OCI-LY7 (cell line): ENCODE measurements around the gene PLAC1. TPM values are rescaled to one million over a fixed set of nuclear protein-coding genes. Genes with fewer than 3 reads are reported as not detected.

Experiments
- BruUV-seq: library from RNA; stranded (reverse); fragments of 400-500 nt; replicated peaks from 2 replicates; lab custom pipeline; 2021; lab: Mats Ljungman, UMichigan
- CTCF ChIA-PET: fragments of 300-600 bp; sonication (Branson Sonifier 250); formaldehyde crosslinking; loops from one replicate; lab custom pipeline; 2022; ENCODE audit warnings: antibody characterized with exemption; ENCODE audit not compliant: unreplicated experiment; lab: Charles Lee
- POLR2A ChIA-PET: fragments of 300-600 bp; sonication (Branson Sonifier 250); formaldehyde crosslinking; loops from one replicate; lab custom pipeline; 2022; ENCODE audit warnings: antibody characterized with exemption; lab: Charles Lee
- DNase-seq: peaks from one replicate; pipeline ENCODE4 v3.0.0-alpha.2; 2015; ENCODE audit warnings: low spot score
- H2AFZ ChIP-seq: fragments of 200-600 bp; sonication (generic), shearing (Covaris generic); 2 replicates; pipeline ENCODE4 v1.6.1; 2014; ENCODE audit warnings: mild to moderate bottlenecking, antibody characterized with exemption, low read length, moderate library complexity
- H3K27ac ChIP-seq: fragments of 200-600 bp; sonication (generic); 2 replicates; pipeline ENCODE4 v1.5.1; 2014; ENCODE audit warnings: mixed run types, low read depth, mild to moderate bottlenecking, moderate library complexity, low read length, inconsistent platforms; ENCODE audit not compliant: poor library complexity, severe bottlenecking
- H3K36me3 ChIP-seq: fragments of 200-600 bp; sonication (generic); 2 replicates; pipeline ENCODE4 v1.6.1; 2014; ENCODE audit warnings: mild to moderate bottlenecking, antibody characterized with exemption, low read length, moderate library complexity, mixed read lengths; ENCODE audit not compliant: insufficient read depth
- H3K4me1 ChIP-seq: fragments of 200-600 bp; sonication (generic); 2 replicates; pipeline ENCODE4 v1.5.1; 2014; ENCODE audit warnings: mild to moderate bottlenecking, low read length; ENCODE audit not compliant: insufficient read depth, poor library complexity, severe bottlenecking
- H3K4me2 ChIP-seq: fragments of 200-600 bp; sonication (generic); 2 replicates; pipeline ENCODE4 v1.6.1; 2014; ENCODE audit warnings: mild to moderate bottlenecking, low read length
- H3K4me3 ChIP-seq: fragments of 200-600 bp; sonication (generic); 2 replicates; pipeline ENCODE4 v1.5.1; 2014; ENCODE audit warnings: mild to moderate bottlenecking, low read depth, low read length; ENCODE audit not compliant: poor library complexity, severe bottlenecking
- H3K79me2 ChIP-seq: fragments of 200-600 bp; sonication (generic); 2 replicates; pipeline ENCODE4 v1.6.1; 2016; ENCODE audit warnings: low read depth, mild to moderate bottlenecking, low read length, moderate library complexity, mixed read lengths; ENCODE audit not compliant: insufficient read depth
- H3K9me2 ChIP-seq: fragments of 200-600 bp; sonication (generic); 2 replicates; pipeline ENCODE4 v1.6.1; 2016; ENCODE audit warnings: mild to moderate bottlenecking, low read length, mixed read lengths; ENCODE audit not compliant: insufficient read depth
- H3K9me3 ChIP-seq: fragments of 200-600 bp; sonication (generic); 2 replicates; pipeline ENCODE4 v1.6.1; 2014; ENCODE audit warnings: mild to moderate bottlenecking, mixed run types, low read length, mixed read lengths
- H4K20me1 ChIP-seq: fragments of 200-600 bp; sonication (generic); 2 replicates; pipeline ENCODE4 v1.6.1; 2014; ENCODE audit warnings: mild to moderate bottlenecking, antibody characterized with exemption, low read length, moderate library complexity, mixed read lengths; ENCODE audit not compliant: insufficient read depth
- CTCF ChIP-seq: fragments of 200-600 bp; sonication (generic); conservative IDR thresholded peaks from 2 replicates; pipeline ENCODE4 v1.5.1; 2014; ENCODE audit warnings: mild to moderate bottlenecking, antibody characterized with exemption, low read length, moderate library complexity, mixed read lengths
- EZH2phosphoT487 ChIP-seq: fragments of 200-600 bp; sonication (generic); IDR thresholded peaks from 2 replicates; pipeline ENCODE4 v1.6.1; 2018; ENCODE audit warnings: low read depth, borderline replicate concordance, mild to moderate bottlenecking, mixed run types, antibody characterized with exemption, low read length, moderate library complexity, mixed read lengths
- intact Hi-C: fragments of 100-400 bp; cut with micrococcal nuclease; formaldehyde crosslinking; loops from one replicate; pipeline ENCODE4 v1.10.0; 2022; ENCODE audit not compliant: unreplicated experiment
- total RNA-seq, 2 experiments: library from RNA; depleted of rRNA in 1 of 2; stranded (reverse); fragments of >200 nt in 1 of 2; shearing (Covaris generic) in 1 of 2; gene quantifications; 2 replicates each; pipeline ENCODE4 v1.2.3, GENCODE V29; 2014 to 2022

Gene PLAC1
- total RNA-seq, 2 experiments from 2014 or later: 0.28 TPM; not detected in 1

- Histone ChIP-seq H3K27ac (no peak overlapping the region), H3K79me2 (no peaks in the 10 kb centered on the region), H3K36me3 (no peaks in the 10 kb centered on the region), H3K9me3 (no peaks in the 10 kb centered on the region), H3K4me3 (no peak overlapping the region), H2AFZ (no peak overlapping the region), H4K20me1 (no peaks in the 10 kb centered on the region), H3K4me2 (no peak overlapping the region), H3K9me2 (no peaks in the 10 kb centered on the region), H3K4me1 (no peaks in the 10 kb centered on the region)
- no peak for DNase-seq
- ChIA-PET POLR2A (interaction anchor here (0.6 kb wide), 1 partner anchor 353 kb away, joined by 3 read pairs; no protein-coding TSS in a partner anchor), CTCF (no interaction called here)
- BruUV-seq: no TSS peak
- intact Hi-C loops: no loop called here
- TF ChIP-seq CTCF (no peak), EZH2phosphoT487 (no peak)
These were observed 7.6 kb downstream of the PLAC1 start for GRCh38 chrX:134650701-134651100.

GRCh38 chrX:134649770-134650169 lies 8.5 kb downstream of the PLAC1 start:
- Histone ChIP-seq H3K4me2 (no peak overlapping the region), H3K79me2 (no peaks in the 10 kb centered on the region), H3K9me3 (no peaks in the 10 kb centered on the region), H2AFZ (no peak overlapping the region), H3K4me3 (no peak overlapping the region), H4K20me1 (no peaks in the 10 kb centered on the region), H3K9me2 (no peaks in the 10 kb centered on the region), H3K36me3 (no peaks in the 10 kb centered on the region), H3K4me1 (no peaks in the 10 kb centered on the region), H3K27ac (no peak overlapping the region)
- TF ChIP-seq EZH2phosphoT487: no peak
- no peak for TF ChIP-seq CTCF
- intact Hi-C loops: no loop called here
- POLR2A ChIA-PET: interaction anchor here (0.6 kb wide), 1 partner anchor 89 kb away, joined by 3 read pairs; no protein-coding TSS in a partner anchor
- CTCF ChIA-PET: no interaction called here
- no TSS peak for BruUV-seq
- no peak for DNase-seq

GRCh38 chrX:134647477-134647877 lies 10.8 kb downstream of the PLAC1 start:
- DNase-seq: no peak
- Histone ChIP-seq H3K27ac (no peak overlapping the region), H3K4me2 (no peak overlapping the region), H3K79me2 (no peaks in the 10 kb centered on the region), H4K20me1 (no peaks in the 10 kb centered on the region), H3K9me2 (no peaks in the 10 kb centered on the region), H3K4me3 (no peak overlapping the region), H2AFZ (no peak overlapping the region), H3K9me3 (no peaks in the 10 kb centered on the region), H3K36me3 (no peaks in the 10 kb centered on the region), H3K4me1 (no peaks in the 10 kb centered on the region)
- POLR2A ChIA-PET: no interaction called here
- intact Hi-C loops: no loop called here
- no TSS peak for BruUV-seq
- CTCF ChIA-PET: no interaction called here
- TF ChIP-seq CTCF (no peak), EZH2phosphoT487 (no peak)
